ENCODE measurements around the gene XG.
"Not testable (repeated sequence)": the region's sequence is repeated elsewhere in the genome, so short reads cannot be mapped to it uniquely, and the experiment has no call there.

Gene XG

GRCh38 chrX:2748171-2748814 lies 3.5 kb upstream of the XG start:
- Histone ChIP-seq H3K4me2 (ENCODE audit: low read length) (no peak overlapping the region), H3K27me3 (ENCODE audit: low read depth, low read length) (peaks cover 5% of the 10 kb centered on the region; the same call in 1 of the 2 replicates), H3K79me2 (ENCODE audit: low read length) (no peaks in the 10 kb centered on the region), H3K9me3 (ENCODE audit: insufficient read depth, low read length) (no peaks in the 10 kb centered on the region), H3K4me1 (ENCODE audit: low read length) (no peaks in the 10 kb centered on the region), H3K9ac (ENCODE audit: low read length) (no peak overlapping the region), H2AFZ (ENCODE audit: low read depth, low read length) (no peak overlapping the region), H3K36me3 (replicated peaks; ENCODE audit: low read depth, low read length) (no peaks in the 10 kb centered on the region), H3K27ac (ENCODE audit: low read length) (no peak overlapping the region), H4K20me1 (ENCODE audit: insufficient read depth, low read length) (no peaks in the 10 kb centered on the region), H3K4me3 (ENCODE audit: low read length) (no peak overlapping the region)
- TF ChIP-seq CTCF (IDR thresholded peaks at IDR 0.05; ENCODE audit: low read depth, low read length) (no peak), EZH2phosphoT487 (IDR thresholded peaks at IDR 0.05; ENCODE audit: low read depth) (no peak)

GRCh38 chrX:2748815-2749188 lies 3.0 kb upstream of the XG start:
- H3K4me3 ChIP-seq (ENCODE audit: low read length) = no peak overlapping the region
- no peaks in the 10 kb centered on the region for H3K79me2 ChIP-seq (ENCODE audit: low read length)
- no peak for TF ChIP-seq CTCF (IDR thresholded peaks at IDR 0.05; ENCODE audit: low read depth, low read length)
- TF ChIP-seq EZH2phosphoT487 (IDR thresholded peaks at IDR 0.05; ENCODE audit: low read depth) = no peak
- H3K9ac ChIP-seq (ENCODE audit: low read length) = no peak overlapping the region
- no peak overlapping the region for H3K27ac ChIP-seq (ENCODE audit: low read length)
- H3K4me1 ChIP-seq (ENCODE audit: low read length) = no peaks in the 10 kb centered on the region
- peaks cover 5% of the 10 kb centered on the region; the same call in 1 of the 2 replicates for H3K27me3 ChIP-seq (ENCODE audit: low read depth, low read length)
- no peaks in the 10 kb centered on the region for H4K20me1 ChIP-seq (ENCODE audit: insufficient read depth, low read length)
- H2AFZ ChIP-seq (ENCODE audit: low read depth, low read length) = no peak overlapping the region
- H3K4me2 ChIP-seq (ENCODE audit: low read length) = no peak overlapping the region
- H3K36me3 ChIP-seq (replicated peaks; ENCODE audit: low read depth, low read length) = no peaks in the 10 kb centered on the region
- H3K9me3 ChIP-seq (ENCODE audit: insufficient read depth, low read length) = no peaks in the 10 kb centered on the region

DNA sequence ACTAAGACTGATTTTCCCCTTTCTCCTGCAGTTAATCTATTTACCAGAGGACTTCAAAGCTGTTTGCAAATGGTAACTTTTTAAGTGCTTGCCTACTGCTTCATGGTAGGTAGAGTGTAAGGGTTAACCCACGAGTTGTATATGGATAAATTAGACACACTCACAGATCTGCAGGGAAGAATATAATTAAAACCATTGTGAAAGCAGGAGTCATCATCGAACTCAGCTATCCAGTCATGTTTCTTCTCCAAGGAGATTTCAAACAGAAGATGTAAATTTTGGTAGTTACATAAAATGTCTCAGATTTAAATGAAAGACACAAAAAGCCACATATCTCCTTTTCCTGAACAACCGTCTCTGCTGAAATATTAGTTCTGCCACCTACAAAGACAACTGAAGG lies 549 bp upstream of the XG start:
- H3K27me3 ChIP-seq (ENCODE audit: low read depth, low read length) = peaks cover 5% of the 10 kb centered on the region; the same call in 1 of the 2 replicates
- H3K79me2 ChIP-seq (ENCODE audit: low read length) = no peaks in the 10 kb centered on the region
- no peak overlapping the region for H3K4me2 ChIP-seq (ENCODE audit: low read length)
- no peaks in the 10 kb centered on the region for H3K9me3 ChIP-seq (ENCODE audit: insufficient read depth, low read length)
- H3K27ac ChIP-seq (ENCODE audit: low read length) = no peak overlapping the region
- no peaks in the 10 kb centered on the region for H3K36me3 ChIP-seq (replicated peaks; ENCODE audit: low read depth, low read length)
- H2AFZ ChIP-seq (ENCODE audit: low read depth, low read length) = no peak overlapping the region
- H4K20me1 ChIP-seq (ENCODE audit: insufficient read depth, low read length) = no peaks in the 10 kb centered on the region
- no peak overlapping the region for H3K4me3 ChIP-seq (ENCODE audit: low read length)
- H3K4me1 ChIP-seq (ENCODE audit: low read length) = no peaks in the 10 kb centered on the region
- no peak for TF ChIP-seq CTCF (IDR thresholded peaks at IDR 0.05; ENCODE audit: low read depth, low read length)
- no peak for TF ChIP-seq EZH2phosphoT487 (IDR thresholded peaks at IDR 0.05; ENCODE audit: low read depth)
- H3K9ac ChIP-seq (ENCODE audit: low read length) = no peak overlapping the region

GRCh38 chrX:2752441-2752840 lies 601 bp downstream of the XG start:
- not testable (repeated sequence) for H3K79me2 ChIP-seq (ENCODE audit: low read length); H4K20me1 ChIP-seq (ENCODE audit: insufficient read depth, low read length); H3K27ac ChIP-seq (ENCODE audit: low read length); H3K9me3 ChIP-seq (ENCODE audit: insufficient read depth, low read length); H3K27me3 ChIP-seq (ENCODE audit: low read depth, low read length); H3K36me3 ChIP-seq (replicated peaks; ENCODE audit: low read depth, low read length); H3K9ac ChIP-seq (ENCODE audit: low read length); H3K4me2 ChIP-seq (ENCODE audit: low read length); H3K4me1 ChIP-seq (ENCODE audit: low read length); H3K4me3 ChIP-seq (ENCODE audit: low read length); H2AFZ ChIP-seq (ENCODE audit: low read depth, low read length)

- not testable (repeated sequence) for H3K4me3 ChIP-seq (ENCODE audit: low read length); H3K79me2 ChIP-seq (ENCODE audit: low read length); H3K4me2 ChIP-seq (ENCODE audit: low read length)
Observed at GRCh38 chrX:2755163-2755715, 3.4 kb downstream of the XG start.

More at GRCh38 chrX:2755163-2755715, 3.4 kb downstream of the XG start:
- H3K9ac ChIP-seq (ENCODE audit: low read length); H3K27me3 ChIP-seq (ENCODE audit: low read depth, low read length); H4K20me1 ChIP-seq (ENCODE audit: insufficient read depth, low read length); H2AFZ ChIP-seq (ENCODE audit: low read depth, low read length); H3K4me1 ChIP-seq (ENCODE audit: low read length); H3K36me3 ChIP-seq (replicated peaks; ENCODE audit: low read depth, low read length); H3K27ac ChIP-seq (ENCODE audit: low read length); H3K9me3 ChIP-seq (ENCODE audit: insufficient read depth, low read length): not testable (repeated sequence)

All from OCI-LY3 (cell line).